WTC11 (cell line): ENCODE measurements around the gene DBN1. TPM values are rescaled to one million over a fixed set of nuclear protein-coding genes. Genes with fewer than 3 reads are reported as not detected.

Source experiments
- ATF2 ChIP-seq: sonication (generic); formaldehyde crosslinking; IDR thresholded peaks from 2 replicates; pipeline ENCODE4 v1.8.1; 2022; ENCODE audit warnings: low read depth, missing genetic modification reagents, borderline replicate concordance
- CREB1 ChIP-seq: sonication (generic); formaldehyde crosslinking; IDR thresholded peaks from 2 replicates; pipeline ENCODE4 v1.8.0; 2023; ENCODE audit warnings: mild to moderate bottlenecking, missing genetic modification reagents
- E2F4 ChIP-seq: sonication (generic); formaldehyde crosslinking; IDR thresholded peaks from 2 replicates; pipeline ENCODE4 v1.8.1; 2022; ENCODE audit warnings: low read depth, mild to moderate bottlenecking, moderate library complexity, missing genetic modification reagents, borderline replicate concordance
- E2F5 ChIP-seq: sonication (generic); formaldehyde crosslinking; IDR thresholded peaks from 2 replicates; pipeline ENCODE4 v1.8.1; 2022; ENCODE audit warnings: mild to moderate bottlenecking, moderate library complexity, missing genetic modification reagents
- ESRRA ChIP-seq: sonication (generic); formaldehyde crosslinking; IDR thresholded peaks from 2 replicates; pipeline ENCODE4 v1.8.1; 2022; ENCODE audit warnings: mild to moderate bottlenecking, missing genetic modification reagents, borderline replicate concordance
- FOXK1 ChIP-seq: sonication (generic); formaldehyde crosslinking; IDR thresholded peaks from 2 replicates; pipeline ENCODE4 v1.8.0; 2022; ENCODE audit warnings: mild to moderate bottlenecking, moderate library complexity, missing genetic modification reagents
- IRF1 ChIP-seq: sonication (generic); formaldehyde crosslinking; IDR thresholded peaks from 2 replicates; pipeline ENCODE4 v1.8.0; 2023; ENCODE audit warnings: missing genetic modification reagents
- IRF2 ChIP-seq: sonication (generic); formaldehyde crosslinking; IDR thresholded peaks from 2 replicates; pipeline ENCODE4 v1.8.0; 2022; ENCODE audit warnings: low read depth, missing genetic modification reagents, borderline replicate concordance
- JUN ChIP-seq: sonication (generic); formaldehyde crosslinking; IDR thresholded peaks from 2 replicates; pipeline ENCODE4 v1.8.0; 2023; ENCODE audit warnings: mild to moderate bottlenecking, missing genetic modification reagents
- MYBL2 ChIP-seq: sonication (generic); formaldehyde crosslinking; IDR thresholded peaks from 2 replicates; pipeline ENCODE4 v1.8.1; 2023; ENCODE audit warnings: mild to moderate bottlenecking, moderate library complexity, missing genetic modification reagents
- NFE2L1 ChIP-seq: sonication (generic); formaldehyde crosslinking; IDR thresholded peaks from 2 replicates; pipeline ENCODE4 v1.8.1; 2023; ENCODE audit warnings: missing genetic modification reagents
- RELA ChIP-seq: sonication (generic); formaldehyde crosslinking; IDR thresholded peaks from 2 replicates; pipeline ENCODE4 v1.8.1; 2022; ENCODE audit warnings: missing genetic modification reagents, mild to moderate bottlenecking, borderline replicate concordance
- RORB ChIP-seq: fragments of 250-450 bp; sonication (Bioruptor Pico); IDR thresholded peaks from 2 replicates; pipeline ENCODE4 v1.9.0; 2021; ENCODE audit warnings: mild to moderate bottlenecking
- STAT6 ChIP-seq: sonication (generic); formaldehyde crosslinking; conservative IDR thresholded peaks from 2 replicates; pipeline ENCODE4 v1.8.1; 2023; ENCODE audit warnings: mild to moderate bottlenecking, low read depth, missing genetic modification reagents, moderate library complexity
- USF2 ChIP-seq: sonication (generic); formaldehyde crosslinking; IDR thresholded peaks from 2 replicates; pipeline ENCODE4 v1.8.1; 2023; ENCODE audit warnings: mild to moderate bottlenecking, missing genetic modification reagents, moderate library complexity
- ZBTB21 ChIP-seq: sonication (generic); formaldehyde crosslinking; IDR thresholded peaks from 2 replicates; pipeline ENCODE4 v1.8.1; 2023; ENCODE audit warnings: mild to moderate bottlenecking, missing genetic modification reagents, borderline replicate concordance
- ZMAT4 ChIP-seq: fragments of 250-450 bp; sonication (Bioruptor Pico); IDR thresholded peaks from 2 replicates; pipeline ENCODE4 v1.9.0; 2021; ENCODE audit warnings: mild to moderate bottlenecking
- ZNF138 ChIP-seq: sonication (generic); formaldehyde crosslinking; conservative IDR thresholded peaks from 2 replicates; pipeline ENCODE4 v1.8.1; 2022; ENCODE audit warnings: mild to moderate bottlenecking, moderate library complexity, missing genetic modification reagents
- ZNF219 ChIP-seq: sonication (generic); formaldehyde crosslinking; IDR thresholded peaks from 2 replicates; pipeline ENCODE4 v1.8.0; 2023; ENCODE audit warnings: missing genetic modification reagents, mild to moderate bottlenecking, borderline replicate concordance
- ZNF317 ChIP-seq: sonication (generic); formaldehyde crosslinking; IDR thresholded peaks from 2 replicates; pipeline ENCODE4 v1.8.1; 2023; ENCODE audit warnings: low read depth, mild to moderate bottlenecking, moderate library complexity, missing genetic modification reagents, borderline replicate concordance
- ZNF532 ChIP-seq: fragments of 250-450 bp; sonication (Bioruptor Pico); IDR thresholded peaks from 2 replicates; pipeline ENCODE4 v1.9.0; 2021; ENCODE audit warnings: mild to moderate bottlenecking, borderline replicate concordance
- ZNF671 ChIP-seq: fragments of 250-450 bp; sonication (Bioruptor Pico); IDR thresholded peaks from 2 replicates; pipeline ENCODE4 v1.8.0; 2021; ENCODE audit warnings: mild to moderate bottlenecking
- ZSCAN18 ChIP-seq: fragments of 250-450 bp; sonication (Bioruptor Pico); IDR thresholded peaks from 2 replicates; pipeline ENCODE4 v2.1.2; 2022; ENCODE audit warnings: mild to moderate bottlenecking, moderate library complexity
- total RNA-seq: library from RNA; stranded (reverse); gene quantifications from 3 replicates; pipeline ENCODE4 v1.2.3, GENCODE V29; 2021

Gene DBN1
- total RNA-seq, 1 experiment from 2014 or later, result 288 TPM

- TF ChIP-seq ZNF138 (CRISPR knock-in tag) (no peak), RORB (CRISPR knock-in tag) (no peak), ATF2 (CRISPR knock-in tag) (no peak), USF2 (CRISPR knock-in tag) (no peak; the same call in 1 of the 2 replicates), RELA (no peak), CREB1 (CRISPR knock-in tag) (no peak), ZMAT4 (no peak), JUN (CRISPR knock-in tag) (peak; percentile 16; the same call in 1 of the 2 replicates), ZNF317 (no peak), ZBTB21 (CRISPR knock-in tag) (no peak), FOXK1 (peak; percentile 93), ESRRA (CRISPR knock-in tag) (no peak), ZNF532 (CRISPR knock-in tag) (no peak), IRF1 (CRISPR knock-in tag) (no peak), ZSCAN18 (no peak), E2F4 (peak; percentile 55; the same call in 1 of the 2 replicates), E2F5 (peak; percentile 86; the same call in 1 of the 2 replicates), STAT6 (CRISPR knock-in tag) (no peak), ZNF219 (CRISPR knock-in tag) (0 out of 2 replicates have a peak, but pooled peaks have one; percentile 7), IRF2 (CRISPR knock-in tag) (no peak), NFE2L1 (CRISPR knock-in tag) (peak; percentile 71; the same call in 1 of the 2 replicates), ZNF671 (CRISPR knock-in tag) (no peak), MYBL2 (CRISPR knock-in tag) (peak; percentile 79; the same call in 1 of the 2 replicates)
Measured at GRCh38 chr5:177516601-177517568, 43.5 kb upstream of the DBN1 start, which contains the start of gene DDX41 (continued).
